HepG2 (cell line): Measurements from ENCODE around the gene CEP63.

Experiments
- CTCF ChIP-seq: sonication (generic); formaldehyde crosslinking; IDR thresholded peaks from 2 replicates; pipeline ENCODE4 v1.5.0; 2020; ENCODE audit warnings: mild to moderate bottlenecking, missing genetic modification reagents, moderate library complexity
- HNRNPUL1 ChIP-seq: fragments of 200-400 bp; formaldehyde crosslinking; IDR thresholded peaks from 2 replicates; pipeline ENCODE4 v1.6.1; 2017; ENCODE audit warnings: low read depth, mild to moderate bottlenecking, low read length, moderate library complexity
- ZFP91 ChIP-seq: sonication (generic); formaldehyde crosslinking; IDR thresholded peaks from 2 replicates; pipeline ENCODE4 v1.9.0; 2022; ENCODE audit warnings: missing genetic modification reagents, mild to moderate bottlenecking, borderline replicate concordance
- ZNF383 ChIP-seq: sonication (generic); formaldehyde crosslinking; IDR thresholded peaks from 2 replicates; pipeline ENCODE4 v1.4.0; 2020; ENCODE audit warnings: missing genetic modification reagents, mild to moderate bottlenecking, borderline replicate concordance
- ZNF720 ChIP-seq: sonication (generic); formaldehyde crosslinking; IDR thresholded peaks from 2 replicates; pipeline ENCODE4 v1.4.0; 2020; ENCODE audit warnings: missing genetic modification reagents
- TF ChIP-seq, protein P1 (sequence below): sonication (generic); formaldehyde crosslinking; IDR thresholded peaks from 2 replicates; pipeline ENCODE4 v1.5.0; 2020; ENCODE audit warnings: mild to moderate bottlenecking, missing genetic modification reagents
- TF ChIP-seq, protein P2 (sequence below): sonication (generic); formaldehyde crosslinking; IDR thresholded peaks from 2 replicates; pipeline ENCODE4 v1.4.0; 2020; ENCODE audit warnings: missing genetic modification reagents

DNA sequence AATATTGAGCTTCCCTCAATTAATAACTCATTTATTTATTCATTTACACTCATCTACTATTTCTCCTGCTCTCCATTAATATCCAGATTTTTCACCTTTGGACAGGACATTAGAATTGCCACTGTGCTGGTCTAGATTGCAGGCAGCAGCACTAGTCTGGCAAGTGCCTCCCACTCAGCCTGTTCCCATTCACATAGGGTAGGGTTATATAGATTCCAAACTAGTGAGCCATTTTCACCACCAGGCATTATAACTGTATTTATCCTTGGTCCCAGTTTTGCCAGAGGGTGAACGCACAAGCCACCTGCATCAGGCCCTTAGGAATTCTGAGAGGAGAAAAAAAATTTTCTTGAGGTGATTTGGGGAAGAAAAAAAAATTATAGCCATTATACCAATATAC is 44.5 kb upstream of the CEP63 start:
- no peak for TF ChIP-seq ZFP91 (CRISPR knock-in tag)
- no peak for TF ChIP-seq CTCF (CRISPR knock-in tag)
- TF ChIP-seq, protein P1, sequence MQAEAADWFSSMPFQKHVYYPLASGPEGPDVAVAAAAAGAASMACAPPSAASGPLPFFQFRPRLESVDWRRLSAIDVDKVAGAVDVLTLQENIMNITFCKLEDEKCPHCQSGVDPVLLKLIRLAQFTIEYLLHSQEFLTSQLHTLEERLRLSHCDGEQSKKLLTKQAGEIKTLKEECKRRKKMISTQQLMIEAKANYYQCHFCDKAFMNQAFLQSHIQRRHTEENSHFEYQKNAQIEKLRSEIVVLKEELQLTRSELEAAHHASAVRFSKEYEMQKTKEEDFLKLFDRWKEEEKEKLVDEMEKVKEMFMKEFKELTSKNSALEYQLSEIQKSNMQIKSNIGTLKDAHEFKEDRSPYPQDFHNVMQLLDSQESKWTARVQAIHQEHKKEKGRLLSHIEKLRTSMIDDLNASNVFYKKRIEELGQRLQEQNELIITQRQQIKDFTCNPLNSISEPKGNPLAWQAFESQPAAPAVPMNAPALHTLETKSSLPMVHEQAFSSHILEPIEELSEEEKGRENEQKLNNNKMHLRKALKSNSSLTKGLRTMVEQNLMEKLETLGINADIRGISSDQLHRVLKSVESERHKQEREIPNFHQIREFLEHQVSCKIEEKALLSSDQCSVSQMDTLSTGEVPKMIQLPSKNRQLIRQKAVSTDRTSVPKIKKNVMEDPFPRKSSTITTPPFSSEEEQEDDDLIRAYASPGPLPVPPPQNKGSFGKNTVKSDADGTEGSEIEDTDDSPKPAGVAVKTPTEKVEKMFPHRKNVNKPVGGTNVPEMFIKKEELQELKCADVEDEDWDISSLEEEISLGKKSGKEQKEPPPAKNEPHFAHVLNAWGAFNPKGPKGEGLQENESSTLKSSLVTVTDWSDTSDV (CRISPR knock-in tag), result no peak
- no peak for TF ChIP-seq ZNF720 (CRISPR knock-in tag)
- TF ChIP-seq ZNF383 (CRISPR knock-in tag), result no peak
- TF ChIP-seq, protein P2, sequence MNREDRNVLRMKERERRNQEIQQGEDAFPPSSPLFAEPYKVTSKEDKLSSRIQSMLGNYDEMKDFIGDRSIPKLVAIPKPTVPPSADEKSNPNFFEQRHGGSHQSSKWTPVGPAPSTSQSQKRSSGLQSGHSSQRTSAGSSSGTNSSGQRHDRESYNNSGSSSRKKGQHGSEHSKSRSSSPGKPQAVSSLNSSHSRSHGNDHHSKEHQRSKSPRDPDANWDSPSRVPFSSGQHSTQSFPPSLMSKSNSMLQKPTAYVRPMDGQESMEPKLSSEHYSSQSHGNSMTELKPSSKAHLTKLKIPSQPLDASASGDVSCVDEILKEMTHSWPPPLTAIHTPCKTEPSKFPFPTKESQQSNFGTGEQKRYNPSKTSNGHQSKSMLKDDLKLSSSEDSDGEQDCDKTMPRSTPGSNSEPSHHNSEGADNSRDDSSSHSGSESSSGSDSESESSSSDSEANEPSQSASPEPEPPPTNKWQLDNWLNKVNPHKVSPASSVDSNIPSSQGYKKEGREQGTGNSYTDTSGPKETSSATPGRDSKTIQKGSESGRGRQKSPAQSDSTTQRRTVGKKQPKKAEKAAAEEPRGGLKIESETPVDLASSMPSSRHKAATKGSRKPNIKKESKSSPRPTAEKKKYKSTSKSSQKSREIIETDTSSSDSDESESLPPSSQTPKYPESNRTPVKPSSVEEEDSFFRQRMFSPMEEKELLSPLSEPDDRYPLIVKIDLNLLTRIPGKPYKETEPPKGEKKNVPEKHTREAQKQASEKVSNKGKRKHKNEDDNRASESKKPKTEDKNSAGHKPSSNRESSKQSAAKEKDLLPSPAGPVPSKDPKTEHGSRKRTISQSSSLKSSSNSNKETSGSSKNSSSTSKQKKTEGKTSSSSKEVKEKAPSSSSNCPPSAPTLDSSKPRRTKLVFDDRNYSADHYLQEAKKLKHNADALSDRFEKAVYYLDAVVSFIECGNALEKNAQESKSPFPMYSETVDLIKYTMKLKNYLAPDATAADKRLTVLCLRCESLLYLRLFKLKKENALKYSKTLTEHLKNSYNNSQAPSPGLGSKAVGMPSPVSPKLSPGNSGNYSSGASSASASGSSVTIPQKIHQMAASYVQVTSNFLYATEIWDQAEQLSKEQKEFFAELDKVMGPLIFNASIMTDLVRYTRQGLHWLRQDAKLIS (CRISPR knock-in tag), result no peak
- no peak for TF ChIP-seq HNRNPUL1
